Putamen (tissue), 1 donor: ENCODE results near the gene FGFBP3.
"Not testable (repeated sequence)": the region's sequence is repeated elsewhere in the genome, so short reads cannot be mapped to it uniquely, and the experiment has no call there.

Experiments
- DNase-seq: peaks from one replicate; pipeline ENCODE4 v3.0.0-alpha.2; 2016; ENCODE audit warnings: low spot score

FGFBP3 gene

GRCh38 chr10:91901784-91902677, 7.3 kb downstream of the FGFBP3 start:
- DNase-seq, result no peak

- DNase-seq, result no peak
These were observed 11.9 kb downstream of the FGFBP3 start for GRCh38 chr10:91897421-91897820.

GRCh38 chr10:91896212-91896756, 13.0 kb downstream of the FGFBP3 start:
- DNase-seq, result no peak

GRCh38 chr10:91894261-91894685, 15.0 kb downstream of the FGFBP3 start:
- DNase-seq, result not testable (repeated sequence)

- DNase-seq, result no peak
These were observed 16.2 kb downstream of the FGFBP3 start for GRCh38 chr10:91893051-91893450.

- DNase-seq, result no peak
These were observed 17.9 kb downstream of the FGFBP3 start for GRCh38 chr10:91891125-91892001.

- peak; percentile 21 for DNase-seq
These were observed 21.8 kb downstream of the FGFBP3 start for GRCh38 chr10:91887272-91888076.

GRCh38 chr10:91886954-91887271, 22.4 kb downstream of the FGFBP3 start:
- no peak for DNase-seq

GRCh38 chr10:91885362-91886079, 23.8 kb downstream of the FGFBP3 start:
- DNase-seq, result no peak

GRCh38 chr10:91884536-91884935, 24.8 kb downstream of the FGFBP3 start:
- DNase-seq, result no peak

- DNase-seq, result no peak
These were observed 25.5 kb downstream of the FGFBP3 start for GRCh38 chr10:91883549-91884444.

- no peak for DNase-seq
These were observed 29.0 kb downstream of the FGFBP3 start for GRCh38 chr10:91880310-91880709.

- DNase-seq, result no peak
These were observed 29.6 kb downstream of the FGFBP3 start for GRCh38 chr10:91879515-91880170.

- no peak for DNase-seq
These were observed 33.5 kb downstream of the FGFBP3 start for GRCh38 chr10:91875779-91876178.

GRCh38 chr10:91875156-91875555, 34.1 kb downstream of the FGFBP3 start:
- no peak for DNase-seq

- no peak for DNase-seq
These were observed 43.7 kb downstream of the FGFBP3 start for GRCh38 chr10:91865562-91866081.

GRCh38 chr10:91864744-91865143, 44.5 kb downstream of the FGFBP3 start:
- DNase-seq, result no peak

GRCh38 chr10:91864099-91864498, 45.2 kb downstream of the FGFBP3 start:
- DNase-seq, result no peak

GRCh38 chr10:91860885-91861284, 48.4 kb downstream of the FGFBP3 start:
- no peak for DNase-seq
